DND-41 (cell line): Measurements from ENCODE around the gene C17orf100.

ENCODE experiments used
- CTCF ChIP-seq: IDR thresholded peaks from 2 replicates; pipeline ENCODE4 v1.5.1; 2012; ENCODE audit warnings: borderline replicate concordance, low read length, moderate library complexity, mild to moderate bottlenecking; ENCODE audit not compliant: poor library complexity, severe bottlenecking; ENCODE audit errors: extremely low read depth
- EZH2 ChIP-seq: IDR thresholded peaks from 3 replicates; pipeline ENCODE4 v1.6.1; 2012; ENCODE audit warnings: borderline replicate concordance, low read depth, mild to moderate bottlenecking, moderate library complexity, low read length, inconsistent platforms; ENCODE audit not compliant: severe bottlenecking

GRCh38 chr17:6700948-6701307 is 49.4 kb downstream of the C17orf100 start:
- no peak for TF ChIP-seq CTCF
- TF ChIP-seq EZH2 = no peak
